ENCODE measurements around the gene MAMDC4. TPM values are rescaled to one million over a fixed set of nuclear protein-coding genes. Genes with fewer than 3 reads are reported as not detected.

MAMDC4 gene
- total RNA-seq, 1 donor from 2014 or later: 8.5 TPM

- H3K9me3 ChIP-seq (ENCODE audit: insufficient read depth, low read depth, low read length): no peaks in the 10 kb centered on the region
- peaks cover 12% of the 10 kb centered on the region for H3K4me1 ChIP-seq (ENCODE audit: insufficient read depth, low read length)
- Mint-ChIP-seq H3K27me3 (ENCODE audit: low read depth, unreplicated experiment) (no peaks in the 10 kb centered on the region), H3K27ac (ENCODE audit: unreplicated experiment) (no peak overlapping the region), H3K4me3 (ENCODE audit: unreplicated experiment) (no peak overlapping the region), H3K9me3 (ENCODE audit: unreplicated experiment) (no peaks in the 10 kb centered on the region), H3K36me3 (ENCODE audit: low read depth, unreplicated experiment) (peaks cover 6% of the 10 kb centered on the region), H3K4me1 (ENCODE audit: low read depth, unreplicated experiment) (no peaks in the 10 kb centered on the region)
- H3K27ac ChIP-seq (ENCODE audit: low read depth, low read length): no peak overlapping the region
- H4K20me1 ChIP-seq (ENCODE audit: insufficient read depth, low read length): peaks cover 34% of the 10 kb centered on the region
- no peak overlapping the region for H3K4me2 ChIP-seq (ENCODE audit: low read length)
- no peak overlapping the region for H3K9ac ChIP-seq (ENCODE audit: low read length)
- peaks cover 34% of the 10 kb centered on the region for H3K79me2 ChIP-seq (ENCODE audit: insufficient read depth, low read length)
- DNase-seq (ENCODE audit: low read depth): no peak
- H2AFZ ChIP-seq (ENCODE audit: low read depth, low read length): no peak overlapping the region
- TF ChIP-seq CTCF (IDR thresholded peaks at IDR 0.05; ENCODE audit: insufficient read depth, low read depth, low read length) (no peak), EZH2 (IDR thresholded peaks at IDR 0.05; ENCODE audit: insufficient read depth, low read length) (no peak)
- peaks cover 4% of the 10 kb centered on the region for H3K36me3 ChIP-seq (ENCODE audit: insufficient read depth, low read length)
- H3K4me3 ChIP-seq (ENCODE audit: insufficient read depth, low read depth, low read length): no peak overlapping the region
- H3K27me3 ChIP-seq (ENCODE audit: insufficient read depth, low read length): no peaks in the 10 kb centered on the region
- no peak for FAIRE-seq
Measured at GRCh38 chr9:136824496-136825225, 27.5 kb upstream of the MAMDC4 start.

DNA sequence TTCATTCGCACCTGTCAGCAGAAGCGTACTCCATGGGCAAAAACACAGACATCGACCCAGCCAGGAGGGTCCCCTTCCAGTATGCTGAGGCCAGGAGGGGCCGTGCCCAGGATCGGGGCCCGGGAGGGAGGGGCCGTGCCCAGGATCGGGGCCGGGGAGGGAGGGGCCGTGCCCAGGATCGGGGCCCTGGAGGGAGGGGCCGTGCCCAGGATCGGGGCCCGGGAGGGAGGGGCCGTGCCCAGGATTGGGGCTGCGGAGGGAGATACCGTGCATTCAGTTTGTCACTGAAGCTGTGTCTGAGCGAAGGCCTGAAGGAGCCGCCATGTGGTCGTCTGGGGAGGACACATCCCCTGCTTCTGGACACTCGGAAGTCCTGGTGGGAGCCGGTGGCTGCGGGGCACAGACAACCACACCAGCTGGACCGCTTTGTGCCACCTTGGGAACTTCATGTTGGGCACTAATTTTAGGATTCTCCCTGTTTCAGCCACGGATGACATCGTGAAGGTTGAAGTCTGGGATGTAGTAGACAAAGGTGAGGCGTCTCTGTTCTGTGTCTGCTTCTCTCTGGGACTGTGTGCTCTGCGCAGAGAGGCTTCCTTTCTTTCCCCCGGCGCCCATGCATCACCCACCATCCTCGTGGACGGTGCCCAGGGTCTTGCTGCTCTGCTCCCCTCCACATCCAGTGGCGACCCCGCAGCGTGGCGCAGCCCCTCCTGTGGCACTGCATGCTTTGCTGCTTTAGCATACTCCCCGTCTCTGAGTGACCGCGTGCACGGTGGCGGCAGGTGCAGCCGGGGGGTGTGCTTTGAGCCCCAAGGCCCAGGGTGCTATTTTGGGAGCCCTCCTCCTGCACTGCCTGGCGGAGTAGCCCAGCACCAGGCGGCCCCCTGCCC is 26.6 kb upstream of the MAMDC4 start:
- H3K9me3 Mint-ChIP-seq (ENCODE audit: unreplicated experiment): no peaks in the 10 kb centered on the region
- Histone ChIP-seq H2AFZ (ENCODE audit: low read depth, low read length) (no peak overlapping the region), H3K4me2 (ENCODE audit: low read length) (no peak overlapping the region), H3K79me2 (ENCODE audit: insufficient read depth, low read length) (peaks cover 29% of the 10 kb centered on the region), H3K36me3 (ENCODE audit: insufficient read depth, low read length) (peaks cover 4% of the 10 kb centered on the region), H4K20me1 (ENCODE audit: insufficient read depth, low read length) (peaks cover 32% of the 10 kb centered on the region), H3K4me1 (ENCODE audit: insufficient read depth, low read length) (peaks cover 12% of the 10 kb centered on the region), H3K9me3 (ENCODE audit: insufficient read depth, low read depth, low read length) (no peaks in the 10 kb centered on the region), H3K4me3 (ENCODE audit: insufficient read depth, low read depth, low read length) (no peak overlapping the region), H3K9ac (ENCODE audit: low read length) (no peak overlapping the region), H3K27ac (ENCODE audit: low read depth, low read length) (no peak overlapping the region), H3K27me3 (ENCODE audit: insufficient read depth, low read length) (no peaks in the 10 kb centered on the region)
- H3K27ac Mint-ChIP-seq (ENCODE audit: unreplicated experiment): no peak overlapping the region
- no peaks in the 10 kb centered on the region for H3K4me1 Mint-ChIP-seq (ENCODE audit: low read depth, unreplicated experiment)
- TF ChIP-seq EZH2 (IDR thresholded peaks at IDR 0.05; ENCODE audit: insufficient read depth, low read length): no peak
- TF ChIP-seq CTCF (IDR thresholded peaks at IDR 0.05; ENCODE audit: insufficient read depth, low read depth, low read length): no peak
- no peak overlapping the region for H3K4me3 Mint-ChIP-seq (ENCODE audit: unreplicated experiment)
- H3K27me3 Mint-ChIP-seq (ENCODE audit: low read depth, unreplicated experiment): no peaks in the 10 kb centered on the region
- H3K36me3 Mint-ChIP-seq (ENCODE audit: low read depth, unreplicated experiment): peaks cover 6% of the 10 kb centered on the region
- DNase-seq (ENCODE audit: low read depth): no peak
- no peak for FAIRE-seq
